Upper lobe of left lung (tissue), 4 donors: ENCODE measurements around the gene MTIF2.
"Not testable (repeated sequence)": the region's sequence is repeated elsewhere in the genome, so short reads cannot be mapped to it uniquely, and the experiment has no call there.

Experiments
- EP300 ChIP-seq, 4 donors: sonication (generic); formaldehyde crosslinking; IDR thresholded peaks; one replicate each; pipeline ENCODE4 v1.5.1; 2017; ENCODE audit warnings: antibody characterized with exemption in 4 of 4, control low read depth in 2 of 4
- POLR2A ChIP-seq, 4 donors: fragments of 450-650 bp; IDR thresholded peaks; one replicate each; pipeline ENCODE4 v1.5.1; 2016 to 2017; ENCODE audit warnings: antibody characterized with exemption in 4 of 4, mild to moderate bottlenecking in 2 of 4
- POLR2AphosphoS5 ChIP-seq, 2 donors: sonication (generic); formaldehyde crosslinking; IDR thresholded peaks; one replicate each; pipeline ENCODE4 v1.5.1; 2017; ENCODE audit warnings: antibody characterized with exemption in 2 of 2
- TF ChIP-seq, protein P1 (sequence below), 6 experiments: fragments of 450-650 bp in 4 of 6; fragments of 200-600 bp in 2 of 6; sonication (generic) in 2 of 6; IDR thresholded peaks; one replicate each; pipeline ENCODE4 v1.5.1; 2016 to 2019; ENCODE audit warnings: antibody characterized with exemption in 6 of 6

DNA sequence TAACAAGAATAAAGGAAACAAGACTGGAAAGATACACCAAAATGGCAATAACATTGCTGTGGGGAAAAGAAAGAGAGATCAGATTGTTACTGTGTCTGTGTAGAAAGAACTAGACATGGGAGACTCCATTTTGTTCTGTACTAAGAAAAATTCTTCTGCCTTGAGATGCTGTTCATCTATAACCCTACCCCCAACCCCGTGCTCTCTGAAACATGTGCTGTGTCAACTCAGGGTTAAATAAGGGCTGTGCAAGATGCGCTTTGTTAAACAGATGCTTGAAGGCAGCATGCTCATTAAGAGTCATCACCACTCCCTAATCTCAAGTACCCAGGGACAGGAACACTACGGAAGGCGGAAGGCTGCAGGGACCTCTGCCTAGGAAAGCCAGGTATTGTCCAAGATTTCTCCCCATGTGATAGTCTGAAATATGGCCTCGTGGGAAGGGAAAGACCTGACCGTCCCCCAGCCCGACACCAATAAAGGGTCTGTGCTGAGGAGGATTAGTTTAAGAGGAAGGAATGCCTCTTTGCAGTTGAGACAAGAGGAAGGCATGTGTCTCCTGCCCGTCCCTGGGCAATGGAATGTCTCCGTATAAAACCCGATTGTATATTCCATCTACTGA is 10.3 kb upstream of the MTIF2 start:
- TF ChIP-seq, protein P1, sequence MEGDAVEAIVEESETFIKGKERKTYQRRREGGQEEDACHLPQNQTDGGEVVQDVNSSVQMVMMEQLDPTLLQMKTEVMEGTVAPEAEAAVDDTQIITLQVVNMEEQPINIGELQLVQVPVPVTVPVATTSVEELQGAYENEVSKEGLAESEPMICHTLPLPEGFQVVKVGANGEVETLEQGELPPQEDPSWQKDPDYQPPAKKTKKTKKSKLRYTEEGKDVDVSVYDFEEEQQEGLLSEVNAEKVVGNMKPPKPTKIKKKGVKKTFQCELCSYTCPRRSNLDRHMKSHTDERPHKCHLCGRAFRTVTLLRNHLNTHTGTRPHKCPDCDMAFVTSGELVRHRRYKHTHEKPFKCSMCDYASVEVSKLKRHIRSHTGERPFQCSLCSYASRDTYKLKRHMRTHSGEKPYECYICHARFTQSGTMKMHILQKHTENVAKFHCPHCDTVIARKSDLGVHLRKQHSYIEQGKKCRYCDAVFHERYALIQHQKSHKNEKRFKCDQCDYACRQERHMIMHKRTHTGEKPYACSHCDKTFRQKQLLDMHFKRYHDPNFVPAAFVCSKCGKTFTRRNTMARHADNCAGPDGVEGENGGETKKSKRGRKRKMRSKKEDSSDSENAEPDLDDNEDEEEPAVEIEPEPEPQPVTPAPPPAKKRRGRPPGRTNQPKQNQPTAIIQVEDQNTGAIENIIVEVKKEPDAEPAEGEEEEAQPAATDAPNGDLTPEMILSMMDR (IDR thresholded peaks at IDR 0.05) = not testable (repeated sequence)
- TF ChIP-seq EP300, POLR2A, POLR2AphosphoS5 (IDR thresholded peaks at IDR 0.05): not testable (repeated sequence)
